ENCODE results near the gene AGPAT2. TPM values are rescaled to one million over a fixed set of nuclear protein-coding genes. Genes with fewer than 3 reads are reported as not detected.

AGPAT2 gene
- total RNA-seq, 2 experiments from 2014 or later = 3.6 to 4.0 TPM

DNA sequence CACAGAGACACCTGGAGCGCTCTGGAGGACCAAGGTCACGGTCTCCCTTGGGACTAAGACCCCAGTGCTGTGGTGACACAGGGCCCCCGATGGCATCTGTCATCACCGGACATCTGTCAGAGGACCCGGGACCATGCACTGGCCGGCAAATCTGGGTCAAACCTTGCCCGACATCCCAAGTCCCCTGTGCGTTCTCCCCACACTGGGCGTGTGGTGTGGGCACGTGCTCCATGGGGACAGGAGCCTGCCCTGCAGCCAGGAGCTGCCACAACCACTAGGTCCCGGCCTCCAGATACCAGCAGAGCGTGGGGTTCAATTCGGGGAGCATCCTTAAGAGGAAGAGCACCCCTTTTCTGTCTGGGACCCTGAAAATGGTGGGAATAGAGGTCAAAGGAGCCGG lies 3.5 kb downstream of the AGPAT2 start:
- H3K36me3 ChIP-seq (ENCODE audit: insufficient read depth, low read length) = no peaks in the 10 kb centered on the region
- H3K27me3 ChIP-seq (ENCODE audit: control insufficient read depth in 1 of 2, insufficient read depth in 2 of 2, low read length in 2 of 2) = no peaks in the 10 kb centered on the region
- TF ChIP-seq, protein P1, sequence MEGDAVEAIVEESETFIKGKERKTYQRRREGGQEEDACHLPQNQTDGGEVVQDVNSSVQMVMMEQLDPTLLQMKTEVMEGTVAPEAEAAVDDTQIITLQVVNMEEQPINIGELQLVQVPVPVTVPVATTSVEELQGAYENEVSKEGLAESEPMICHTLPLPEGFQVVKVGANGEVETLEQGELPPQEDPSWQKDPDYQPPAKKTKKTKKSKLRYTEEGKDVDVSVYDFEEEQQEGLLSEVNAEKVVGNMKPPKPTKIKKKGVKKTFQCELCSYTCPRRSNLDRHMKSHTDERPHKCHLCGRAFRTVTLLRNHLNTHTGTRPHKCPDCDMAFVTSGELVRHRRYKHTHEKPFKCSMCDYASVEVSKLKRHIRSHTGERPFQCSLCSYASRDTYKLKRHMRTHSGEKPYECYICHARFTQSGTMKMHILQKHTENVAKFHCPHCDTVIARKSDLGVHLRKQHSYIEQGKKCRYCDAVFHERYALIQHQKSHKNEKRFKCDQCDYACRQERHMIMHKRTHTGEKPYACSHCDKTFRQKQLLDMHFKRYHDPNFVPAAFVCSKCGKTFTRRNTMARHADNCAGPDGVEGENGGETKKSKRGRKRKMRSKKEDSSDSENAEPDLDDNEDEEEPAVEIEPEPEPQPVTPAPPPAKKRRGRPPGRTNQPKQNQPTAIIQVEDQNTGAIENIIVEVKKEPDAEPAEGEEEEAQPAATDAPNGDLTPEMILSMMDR (IDR thresholded peaks at IDR 0.05) = no peak
- H3K9me3 ChIP-seq (ENCODE audit: control insufficient read depth in 1 of 2, insufficient read depth in 1 of 2, low read length in 2 of 2) = peaks cover 0 to 8% of the 10 kb centered on the region in 2 experiments
- Mint-ChIP-seq H3K4me3 (peak overlapping the region; percentile 25), H3K36me3 (ENCODE audit: low read depth) (no peaks in the 10 kb centered on the region), H3K9me3 (no peaks in the 10 kb centered on the region), H3K4me1 (ENCODE audit: low read depth) (peaks cover 4% of the 10 kb centered on the region), H3K27ac (no peak overlapping the region), H3K27me3 (no peaks in the 10 kb centered on the region)
- DNase-seq (no peak), ATAC-seq (ENCODE audit: poor library complexity) (no peak)
- H3K27ac ChIP-seq (ENCODE audit: low read depth in 1 of 2, low read length in 2 of 2) = no peak overlapping the region
- peaks cover 30% of the 10 kb centered on the region for H3K4me1 ChIP-seq (ENCODE audit: insufficient read depth, low read length)
- intact Hi-C loops (cut with DNase I, micrococcal nuclease) = no loop called here
- CTCF ChIA-PET = no interaction called here
- POLR2A ChIA-PET = interaction anchor here (0.6 kb wide), 1 partner anchor 44 kb away, joined by 4 read pairs; no protein-coding TSS in a partner anchor
- H3K4me3 ChIP-seq (ENCODE audit: low read length) = no peak overlapping the region

DNA sequence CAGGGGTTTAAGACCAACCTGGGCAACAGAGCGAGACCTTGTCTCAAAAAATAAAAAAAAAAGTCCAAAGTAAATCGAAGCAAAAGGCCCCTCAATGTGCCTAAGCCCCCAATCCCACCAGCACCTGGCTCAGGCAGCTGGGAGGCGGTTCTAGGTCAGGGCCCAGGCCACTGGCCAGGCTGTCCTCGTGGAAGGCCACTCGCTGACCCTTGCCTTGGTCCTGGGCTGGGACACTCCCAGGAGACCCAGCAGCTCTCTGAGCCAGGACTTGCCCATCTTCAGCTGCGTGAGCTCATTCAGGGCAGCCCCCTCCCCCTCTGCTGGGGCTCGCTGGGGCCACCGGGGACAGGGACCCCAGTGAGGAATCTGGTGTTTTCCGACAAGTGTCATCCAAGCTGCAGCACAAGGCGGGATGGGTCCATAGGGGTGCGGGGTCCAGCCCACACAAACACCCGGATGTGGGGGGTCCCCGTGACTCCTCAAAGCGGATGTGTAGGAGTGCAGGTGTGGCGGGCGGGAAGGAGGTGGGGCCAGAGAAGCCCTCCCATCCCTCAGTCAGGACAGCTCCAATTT lies 4.0 kb downstream of the AGPAT2 start:
- intact Hi-C loops (cut with DNase I, micrococcal nuclease) = no loop called here
- ATAC-seq (ENCODE audit: poor library complexity) (no peak), DNase-seq (no peak)
- Histone ChIP-seq H3K9me3 (ENCODE audit: control insufficient read depth in 1 of 2, insufficient read depth in 1 of 2, low read length in 2 of 2) (peaks cover 0 to 6% of the 10 kb centered on the region in 2 experiments), H3K36me3 (ENCODE audit: insufficient read depth, low read length) (no peaks in the 10 kb centered on the region), H3K4me3 (ENCODE audit: low read length) (no peak overlapping the region), H3K27me3 (ENCODE audit: control insufficient read depth in 1 of 2, insufficient read depth in 2 of 2, low read length in 2 of 2) (no peaks in the 10 kb centered on the region), H3K27ac (ENCODE audit: low read depth in 1 of 2, low read length in 2 of 2) (no peak overlapping the region), H3K4me1 (ENCODE audit: insufficient read depth, low read length) (peaks cover 30% of the 10 kb centered on the region)
- TF ChIP-seq, protein P1 (IDR thresholded peaks at IDR 0.05) = no peak
- no peaks in the 10 kb centered on the region for H3K27me3 Mint-ChIP-seq
- H3K27ac Mint-ChIP-seq = no peak overlapping the region
- peaks cover 4% of the 10 kb centered on the region for H3K4me1 Mint-ChIP-seq (ENCODE audit: low read depth)
- H3K36me3 Mint-ChIP-seq (ENCODE audit: low read depth) = no peaks in the 10 kb centered on the region
- CTCF ChIA-PET = no interaction called here
- H3K4me3 Mint-ChIP-seq = no peak overlapping the region
- POLR2A ChIA-PET = interaction anchor here (0.6 kb wide), 1 partner anchor 44 kb away, joined by 4 read pairs; no protein-coding TSS in a partner anchor
- no peaks in the 10 kb centered on the region for H3K9me3 Mint-ChIP-seq

DNA sequence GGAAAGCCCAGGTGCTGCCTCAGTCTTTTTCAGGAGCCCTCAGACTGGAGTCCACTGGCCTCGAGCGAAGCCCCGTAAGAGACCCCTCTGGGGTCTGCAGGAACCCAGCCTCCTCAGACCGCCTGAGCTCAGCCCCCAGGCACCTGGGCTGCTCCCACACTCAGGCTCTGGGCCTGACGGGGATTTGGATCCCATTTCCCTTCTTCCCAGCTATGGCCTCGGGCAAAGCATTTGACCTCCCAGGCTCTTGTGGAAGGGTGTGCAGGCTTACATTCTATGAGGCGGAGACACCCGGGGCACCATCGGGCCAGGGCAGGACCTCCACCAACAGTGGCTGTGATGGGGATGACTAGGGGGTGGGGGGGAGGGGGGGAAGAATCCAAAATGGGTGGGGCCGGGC lies 4.5 kb downstream of the AGPAT2 start:
- Mint-ChIP-seq H3K27me3 (no peaks in the 10 kb centered on the region), H3K9me3 (no peaks in the 10 kb centered on the region), H3K4me3 (no peak overlapping the region), H3K4me1 (ENCODE audit: low read depth) (peaks cover 4% of the 10 kb centered on the region), H3K36me3 (ENCODE audit: low read depth) (no peaks in the 10 kb centered on the region), H3K27ac (no peak overlapping the region)
- H3K4me1 ChIP-seq (ENCODE audit: insufficient read depth, low read length) = peaks cover 25% of the 10 kb centered on the region
- CTCF ChIA-PET = no interaction called here
- DNase-seq = no peak
- ATAC-seq (ENCODE audit: poor library complexity) = no peak
- intact Hi-C loops (cut with DNase I, micrococcal nuclease) = no loop called here
- H3K9me3 ChIP-seq (ENCODE audit: control insufficient read depth in 1 of 2, insufficient read depth in 1 of 2, low read length in 2 of 2) = peaks cover 0 to under 1% of the 10 kb centered on the region in 2 experiments
- H3K27me3 ChIP-seq (ENCODE audit: control insufficient read depth in 1 of 2, insufficient read depth in 2 of 2, low read length in 2 of 2) = no peaks in the 10 kb centered on the region
- H3K4me3 ChIP-seq (ENCODE audit: low read length) = no peak overlapping the region
- no peaks in the 10 kb centered on the region for H3K36me3 ChIP-seq (ENCODE audit: insufficient read depth, low read length)
- H3K27ac ChIP-seq (ENCODE audit: low read depth in 1 of 2, low read length in 2 of 2) = no peak overlapping the region
- POLR2A ChIA-PET = no interaction called here
- TF ChIP-seq, protein P1 (IDR thresholded peaks at IDR 0.05) = no peak

Measured in CD4-positive, alpha-beta T cell (primary cell).